AG04449 (cell line): ENCODE data around the gene USP12.

Experiments
- CTCF ChIA-PET: fragments of 350-600 bp; formaldehyde crosslinking; extraction: SDS; loops from one replicate; lab custom pipeline; 2021; ENCODE audit warnings: antibody characterized with exemption; lab: Yijun Ruan, JAX
- POLR2A ChIA-PET: fragments of 400-600, 350-600 bp; formaldehyde crosslinking; extraction: SDS; loops from one replicate; lab custom pipeline; 2020; ENCODE audit warnings: antibody characterized with exemption, inconsistent platforms; lab: Yijun Ruan, JAX
- DNase-seq: peaks from one replicate; pipeline ENCODE4 v3.0.0-alpha.2; 2010; ENCODE audit warnings: low read depth, low spot score
- H3K4me3 ChIP-seq: 2 replicates; pipeline ENCODE4 v1.5.1; 2011; ENCODE audit warnings: low read depth, mild to moderate bottlenecking, control low read depth, low read length
- CTCF ChIP-seq: IDR thresholded peaks from one replicate; pipeline ENCODE4 v1.5.1; 2011; ENCODE audit warnings: mild to moderate bottlenecking, moderate library complexity, low read length, control low read depth, inconsistent platforms; ENCODE audit not compliant: insufficient read depth; ENCODE audit errors: missing control alignments

The USP12 gene

GRCh38 chr13:27135023-27135422 is 36.6 kb downstream of the USP12 start:
- H3K4me3 ChIP-seq: no peak overlapping the region
- no peak for TF ChIP-seq CTCF
- ChIA-PET POLR2A (no interaction called here), CTCF (no interaction called here)
- DNase-seq: no peak

DNA sequence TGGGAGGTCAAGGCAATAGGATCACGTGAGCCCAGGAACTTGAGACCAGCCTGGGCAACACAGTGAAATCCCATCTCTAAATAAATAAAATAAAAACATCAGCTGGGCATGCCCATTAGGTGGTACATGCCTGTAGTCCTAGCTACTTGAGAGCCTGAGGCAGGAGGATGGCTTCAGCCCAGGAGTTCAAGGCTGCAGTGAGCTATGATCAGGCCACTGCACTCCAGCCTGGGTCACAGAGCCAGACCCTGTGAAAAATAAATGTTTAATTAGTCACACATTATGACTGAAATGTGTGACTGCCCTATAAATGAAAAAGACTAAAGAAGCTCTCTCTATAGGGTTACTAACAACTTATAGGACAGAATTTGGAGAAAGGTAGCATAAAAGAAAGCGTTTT is 37.7 kb downstream of the USP12 start:
- no peak for TF ChIP-seq CTCF
- DNase-seq: no peak
- CTCF ChIA-PET: no interaction called here
- POLR2A ChIA-PET: no interaction called here
- H3K4me3 ChIP-seq: no peak overlapping the region

GRCh38 chr13:27132538-27132937 is 39.1 kb downstream of the USP12 start:
- ChIA-PET CTCF (interaction anchor here (0.9 kb wide), 1 partner anchor 147 kb away, joined by 3 read pairs; no protein-coding TSS in a partner anchor), POLR2A (no interaction called here)
- DNase-seq: no peak
- H3K4me3 ChIP-seq: no peak overlapping the region
- no peak for TF ChIP-seq CTCF

DNA sequence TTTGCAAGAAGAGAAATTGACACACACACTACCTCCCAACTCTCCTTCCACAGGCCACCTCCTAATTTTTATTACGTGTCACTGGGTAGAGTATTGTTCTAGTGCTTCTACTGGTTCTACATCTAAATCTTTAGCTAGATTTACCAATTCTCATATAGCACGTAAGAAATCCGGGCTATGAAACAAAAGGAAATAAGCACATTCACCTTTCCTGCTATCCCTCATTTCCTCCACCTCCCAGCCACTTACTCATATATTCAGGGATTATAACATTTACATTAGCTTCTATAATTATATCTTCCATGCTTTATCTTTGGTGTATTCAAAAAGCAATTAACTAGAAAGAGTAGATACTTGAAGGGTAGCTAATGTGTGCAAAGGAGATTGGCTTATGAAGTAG is 39.7 kb downstream of the USP12 start:
- DNase-seq: no peak
- ChIA-PET POLR2A (no interaction called here), CTCF (interaction anchor here (0.8 to 0.9 kb wide), 2 partner anchors 12 to 146 kb away, joined by 3 read pairs; no protein-coding TSS in a partner anchor)
- no peak overlapping the region for H3K4me3 ChIP-seq
- no peak for TF ChIP-seq CTCF

DNA sequence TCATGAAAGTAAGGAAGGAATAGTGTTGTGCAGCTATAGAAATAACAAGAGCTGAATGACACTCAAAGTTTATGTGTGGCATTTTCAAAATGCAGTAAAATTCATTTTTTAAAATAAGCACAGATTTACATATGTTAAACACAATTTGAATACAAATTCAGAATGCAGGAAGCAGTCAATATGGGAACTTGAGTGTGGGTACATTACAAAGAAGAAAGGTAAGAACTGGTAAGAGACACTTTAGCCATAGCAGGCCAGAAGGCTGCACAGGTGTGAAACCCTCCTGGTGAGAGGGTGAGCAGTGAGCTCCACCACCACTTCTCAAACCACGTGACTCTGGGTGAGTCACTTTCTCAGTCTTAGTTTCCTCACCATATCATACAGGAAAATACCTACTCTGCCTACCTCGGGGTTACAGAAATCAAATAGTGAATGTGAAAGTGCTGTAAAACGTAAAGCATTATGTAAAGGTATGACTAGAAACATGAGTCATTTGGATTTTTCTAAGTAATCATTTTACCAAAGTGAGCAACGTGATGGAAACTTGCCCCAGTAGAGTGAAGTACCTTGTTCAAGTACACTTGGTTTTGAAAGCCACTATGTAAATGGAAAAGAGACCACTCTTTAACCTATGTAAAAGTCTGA is 40.5 kb downstream of the USP12 start:
- ChIA-PET CTCF (interaction anchor here (0.8 to 1.8 kb wide), 5 partner anchors 11 to 232 kb away, joined by 3 to 5 read pairs (median 3); no protein-coding TSS in a partner anchor), POLR2A (interaction anchor here (0.7 kb wide), 1 partner anchor 85 kb away, joined by 3 read pairs; no protein-coding TSS in a partner anchor)
- TF ChIP-seq CTCF: no peak
- H3K4me3 ChIP-seq: no peak overlapping the region
- DNase-seq: no peak

- TF ChIP-seq CTCF: no peak
- CTCF ChIA-PET: interaction anchor here (1.0 to 1.8 kb wide), 6 partner anchors 9 to 232 kb away, joined by 3 to 5 read pairs (median 3); partner anchors contain the start of gene RASL11A
- no peak overlapping the region for H3K4me3 ChIP-seq
- POLR2A ChIA-PET: interaction anchor here (0.6 to 0.7 kb wide), 2 partner anchors 84 to 89 kb away, joined by 3 to 4 read pairs; no protein-coding TSS in a partner anchor
- DNase-seq: no peak
Measured at GRCh38 chr13:27130223-27130978, 41.2 kb downstream of the USP12 start.
